Epithelial cell of esophagus (primary cell): ENCODE results near the gene TARBP1.
A peak's percentile ranks its signal among the peaks of the same experiment; 100 is the strongest.

Experiments used
- DNase-seq: peaks from one replicate; pipeline ENCODE4 v3.0.0; 2010; ENCODE audit warnings: low read depth
- H3K4me3 ChIP-seq: 2 replicates; pipeline ENCODE4 v1.5.1; 2011; ENCODE audit warnings: mild to moderate bottlenecking, low read length, control low read depth
- CTCF ChIP-seq: IDR thresholded peaks from 2 replicates; pipeline ENCODE4 v1.5.1; 2011; ENCODE audit warnings: low read depth, mild to moderate bottlenecking, low read length, control low read depth, inconsistent platforms; ENCODE audit not compliant: insufficient read depth; ENCODE audit errors: missing control alignments

TARBP1 gene

DNA sequence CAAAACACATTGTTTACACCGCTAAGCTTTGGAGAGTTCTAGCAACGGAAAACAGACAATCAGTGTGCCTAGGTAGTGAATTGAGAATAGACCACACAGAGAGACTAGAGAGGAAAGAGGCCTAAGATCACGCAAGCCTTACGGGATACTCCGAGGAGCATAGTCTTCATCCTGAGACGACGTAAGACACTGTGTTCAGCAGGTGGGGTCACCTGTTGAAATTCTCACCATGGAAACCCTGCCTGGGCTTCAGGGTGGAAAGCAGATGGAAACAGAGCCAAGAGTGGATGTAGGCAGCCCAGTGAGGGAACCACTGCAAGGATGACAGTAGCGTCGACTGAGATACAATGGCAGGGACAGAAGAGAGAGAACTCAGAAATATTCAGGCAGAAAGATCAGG is 65.5 kb downstream of the TARBP1 start:
- no peak for TF ChIP-seq CTCF
- no peak for DNase-seq

DNA sequence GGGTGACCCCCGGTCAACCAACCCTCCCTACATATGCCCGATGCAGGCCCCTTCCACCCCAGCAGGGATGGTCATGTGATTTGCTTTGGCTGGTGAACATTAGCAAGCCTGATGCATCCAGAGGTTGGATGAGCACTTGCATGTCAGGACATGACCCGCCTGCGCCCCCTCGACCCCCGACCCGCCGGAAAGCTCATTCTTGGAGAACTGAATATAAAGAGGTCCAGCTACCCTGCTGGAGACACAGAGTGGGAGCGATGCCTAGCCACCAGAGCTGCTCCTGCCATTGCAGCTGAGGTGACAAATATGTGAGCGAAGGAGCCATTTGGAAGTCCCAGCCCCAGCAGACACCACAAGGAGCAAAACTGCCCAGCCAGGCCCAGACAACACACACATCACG is 66.1 kb downstream of the TARBP1 start:
- DNase-seq, result no peak
- no peak for TF ChIP-seq CTCF
- H3K4me3 ChIP-seq, result no peak overlapping the region

More for the DNA sequence above, 65.5 kb downstream of the TARBP1 start:
- no peak overlapping the region for H3K4me3 ChIP-seq

GRCh38 chr1:234409328-234409727 is 69.7 kb downstream of the TARBP1 start:
- peak; percentile 20 for TF ChIP-seq CTCF
- no peak for DNase-seq
- H3K4me3 ChIP-seq, result no peak overlapping the region

DNA sequence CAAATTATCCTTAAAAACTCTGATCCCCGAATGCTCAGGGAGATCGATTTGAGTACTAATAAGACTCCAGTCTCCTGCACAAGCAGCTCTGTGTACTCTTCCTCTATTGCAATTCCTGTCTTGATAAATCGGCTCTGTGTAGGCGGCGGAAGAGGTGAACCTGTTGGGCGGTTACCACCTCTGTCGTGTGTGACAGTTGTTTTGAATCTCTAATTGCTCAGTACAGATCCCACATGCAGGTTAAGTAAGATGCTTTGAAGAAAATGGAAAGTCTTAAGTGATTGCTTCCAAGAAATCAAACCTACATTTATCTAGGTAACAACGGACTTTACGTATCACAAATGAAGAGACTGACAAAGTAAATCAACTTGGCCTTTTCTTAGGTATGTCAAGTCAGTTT is 70.2 kb downstream of the TARBP1 start:
- no peak for TF ChIP-seq CTCF
- no peak for DNase-seq
- H3K4me3 ChIP-seq, result no peak overlapping the region

- no peak overlapping the region for H3K4me3 ChIP-seq
- no peak for DNase-seq
- no peak for TF ChIP-seq CTCF
Measured at GRCh38 chr1:234406871-234407270, 72.1 kb downstream of the TARBP1 start.

DNA sequence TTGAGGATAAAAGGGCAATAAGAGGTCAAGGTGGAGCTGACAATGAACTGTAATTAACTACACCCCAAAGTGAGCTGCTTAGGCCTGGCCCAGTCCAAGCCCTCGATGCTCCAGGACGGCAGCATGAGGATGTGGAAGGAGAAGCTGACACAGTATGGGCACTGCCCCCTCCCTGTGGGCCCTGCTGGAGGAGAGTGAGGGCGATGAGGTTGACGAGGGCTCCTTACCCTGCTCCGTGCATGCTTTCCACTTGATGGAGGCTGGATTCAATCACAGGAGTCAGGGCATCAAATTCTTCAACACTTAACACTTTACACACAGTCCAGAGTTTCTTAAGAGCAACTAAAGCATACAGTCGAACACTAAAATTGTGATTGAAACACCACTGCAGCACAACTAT is 73.3 kb downstream of the TARBP1 start:
- DNase-seq, result no peak
- no peak overlapping the region for H3K4me3 ChIP-seq

More for the DNA sequence above, 73.3 kb downstream of the TARBP1 start:
- no peak for TF ChIP-seq CTCF
